VCaP (cell line): ENCODE measurements around the gene DPPA5.
"Not testable (repeated sequence)": the region's sequence is repeated elsewhere in the genome, so short reads cannot be mapped to it uniquely, and the experiment has no call there.

Source experiments
- H3K27ac ChIP-seq: fragments of 450-650 bp; 2 replicates; pipeline ENCODE4 v1.5.1; 2017
- CTCF ChIP-seq: fragments of 450-650 bp; conservative IDR thresholded peaks from 2 replicates; pipeline ENCODE4 v1.5.1; 2017; ENCODE audit warnings: mild to moderate bottlenecking, moderate library complexity

DPPA5 gene

GRCh38 chr6:73314577-73315492 is 39.2 kb downstream of the DPPA5 start:
- no peak for TF ChIP-seq CTCF
- H3K27ac ChIP-seq: no peak overlapping the region

- peak; percentile 28 for TF ChIP-seq CTCF
- H3K27ac ChIP-seq: peak overlapping the region; percentile 76
Observed at GRCh38 chr6:73310503-73310845, 43.6 kb downstream of the DPPA5 start.

- H3K27ac ChIP-seq: peak overlapping the region; percentile 76
- TF ChIP-seq CTCF: peak; percentile 77
Observed at GRCh38 chr6:73309785-73310502, 44.1 kb downstream of the DPPA5 start.

GRCh38 chr6:73309535-73309784 is 44.6 kb downstream of the DPPA5 start:
- TF ChIP-seq CTCF: no peak
- H3K27ac ChIP-seq: peak overlapping the region; percentile 76

GRCh38 chr6:73308712-73309534 is 45.2 kb downstream of the DPPA5 start:
- peak overlapping the region; percentile 76 for H3K27ac ChIP-seq
- TF ChIP-seq CTCF: no peak

GRCh38 chr6:73303773-73304172 is 50.3 kb downstream of the DPPA5 start:
- H3K27ac ChIP-seq: not testable (repeated sequence)
